ENCODE measurements around the gene RAP1B.

DNA sequence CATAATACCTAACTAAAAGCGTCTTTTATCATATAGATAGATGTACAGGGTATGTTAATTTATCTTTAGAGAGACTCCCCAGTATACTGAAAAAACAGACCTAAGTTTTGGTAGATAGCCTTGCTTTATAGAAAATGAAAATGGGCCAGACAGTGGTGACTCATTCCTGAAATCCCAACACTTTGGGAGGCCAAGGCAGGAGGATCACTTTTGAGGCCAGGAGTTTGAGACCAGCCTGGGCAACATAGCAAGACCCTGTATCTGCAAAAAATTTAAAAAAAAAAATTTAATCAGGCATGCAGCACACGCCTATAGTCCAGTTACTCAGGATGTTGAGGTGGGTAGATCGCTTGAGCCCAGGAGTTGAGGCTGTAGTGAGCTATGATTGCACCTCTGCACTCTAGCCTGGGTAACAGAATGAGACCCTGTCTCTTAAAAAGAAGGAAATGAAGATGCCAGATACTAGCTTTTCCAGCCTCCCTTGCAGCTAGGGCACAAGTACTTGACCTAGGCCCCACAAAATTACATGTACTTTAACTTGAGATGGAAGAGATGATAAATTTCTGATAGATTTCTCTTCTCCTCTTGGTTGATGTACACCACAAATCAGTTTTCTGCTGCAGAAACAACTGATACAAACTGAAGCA, 17.1 kb downstream of the RAP1B start:
- no peak for TF ChIP-seq EZH2phosphoT487 (IDR thresholded peaks at IDR 0.05; ENCODE audit: insufficient read depth, low read depth)
- no peak for TF ChIP-seq EZH2 (IDR thresholded peaks at IDR 0.05; ENCODE audit: insufficient read depth, poor library complexity, severe bottlenecking)
